BJ (cell line): ENCODE results near the gene CBX4. TPM values are rescaled to one million over a fixed set of nuclear protein-coding genes. Genes with fewer than 3 reads are reported as not detected.

ENCODE experiments used
- CTCF ChIA-PET: fragments of 350-600 bp; formaldehyde crosslinking; extraction: SDS; loops from one replicate; lab custom pipeline; 2021; ENCODE audit warnings: antibody characterized with exemption, inconsistent platforms; lab: Yijun Ruan, JAX
- POLR2A ChIA-PET: fragments of 300-600 bp; sonication (Branson Sonifier 250); formaldehyde crosslinking; extraction: SDS; loops from one replicate; lab custom pipeline; 2021; ENCODE audit warnings: antibody characterized with exemption; lab: Charles Lee
- DNase-seq: peaks from one replicate; pipeline ENCODE4 v3.0.0-alpha.2; 2011; ENCODE audit warnings: low read depth
- H3K27me3 ChIP-seq: 2 replicates; pipeline ENCODE4 v1.6.0; 2011; ENCODE audit warnings: low read length; ENCODE audit not compliant: control insufficient read depth, insufficient read depth
- H3K36me3 ChIP-seq: 2 replicates; pipeline ENCODE4 v1.5.1; 2011; ENCODE audit warnings: low read length; ENCODE audit not compliant: control insufficient read depth, insufficient read depth
- H3K4me3 ChIP-seq: 2 replicates; pipeline ENCODE4 v1.5.1; 2011; ENCODE audit warnings: low read depth, mild to moderate bottlenecking, control low read depth, low read length
- CTCF ChIP-seq: IDR thresholded peaks from 2 replicates; pipeline ENCODE4 v1.5.1; 2011; ENCODE audit warnings: low read depth, mild to moderate bottlenecking, control low read depth, inconsistent platforms, low read length, moderate library complexity; ENCODE audit not compliant: insufficient read depth
- polyA plus RNA-seq: library from polyadenylated mRNA; depleted of rRNA; stranded (reverse); fragments of >200 nt; gene quantifications from 2 replicates; pipeline ENCODE4 v1.2.3, GENCODE V29; 2011

The CBX4 gene
- polyA plus RNA-seq, 1 experiment: 10.4 TPM

GRCh38 chr17:79836972-79837887 is 2.0 kb downstream of the CBX4 start:
- Histone ChIP-seq H3K4me3 (peak overlapping the region; percentile 65), H3K27me3 (peaks cover 18% of the 10 kb centered on the region), H3K36me3 (peaks cover 20% of the 10 kb centered on the region)
- POLR2A ChIA-PET: interaction anchor here (0.6 kb wide), 1 partner anchor 26 kb away, joined by 3 read pairs; no protein-coding TSS in a partner anchor
- TF ChIP-seq CTCF: peak; percentile 28; the same call in 1 of the 2 replicates
- CTCF ChIA-PET: interaction anchor here (0.7 to 4.5 kb wide), 9 partner anchors 9 to 155 kb away, joined by 3 to 39 read pairs (median 3); no protein-coding TSS in a partner anchor
- DNase-seq: no peak

GRCh38 chr17:79836510-79836971 is 2.7 kb downstream of the CBX4 start:
- POLR2A ChIA-PET: no interaction called here
- Histone ChIP-seq H3K27me3 (peaks cover 11% of the 10 kb centered on the region), H3K36me3 (peaks cover 20% of the 10 kb centered on the region), H3K4me3 (no peak overlapping the region)
- CTCF ChIA-PET: interaction anchor here (0.8 to 4.5 kb wide), 7 partner anchors 9 to 156 kb away, joined by 3 to 39 read pairs (median 4); no protein-coding TSS in a partner anchor
- no peak for DNase-seq
- no peak for TF ChIP-seq CTCF

GRCh38 chr17:79835953-79836509 is 3.2 kb downstream of the CBX4 start:
- TF ChIP-seq CTCF: no peak
- ChIA-PET CTCF (interaction anchor here (0.8 to 4.5 kb wide), 8 partner anchors 11 to 95 kb away, joined by 3 to 39 read pairs (median 5); no protein-coding TSS in a partner anchor), POLR2A (no interaction called here)
- H3K36me3 ChIP-seq: peaks cover 20% of the 10 kb centered on the region
- DNase-seq: no peak
- H3K27me3 ChIP-seq: peaks cover 6% of the 10 kb centered on the region
- no peak overlapping the region for H3K4me3 ChIP-seq

- Histone ChIP-seq H3K36me3 (peaks cover 20% of the 10 kb centered on the region), H3K4me3 (no peak overlapping the region), H3K27me3 (peaks cover 3% of the 10 kb centered on the region; the same call in 1 of the 2 replicates)
- no peak for DNase-seq
- ChIA-PET CTCF (interaction anchor here (0.5 to 4.5 kb wide), 12 partner anchors 10 to 173 kb away, joined by 3 to 39 read pairs (median 4); no protein-coding TSS in a partner anchor), POLR2A (no interaction called here)
- TF ChIP-seq CTCF: no peak
Observed at GRCh38 chr17:79835470-79835899, 3.8 kb downstream of the CBX4 start.
